Measurements from ENCODE around the gene YAF2.
"Not testable (repeated sequence)": the region's sequence is repeated elsewhere in the genome, so short reads cannot be mapped to it uniquely, and the experiment has no call there.

YAF2 gene

DNA sequence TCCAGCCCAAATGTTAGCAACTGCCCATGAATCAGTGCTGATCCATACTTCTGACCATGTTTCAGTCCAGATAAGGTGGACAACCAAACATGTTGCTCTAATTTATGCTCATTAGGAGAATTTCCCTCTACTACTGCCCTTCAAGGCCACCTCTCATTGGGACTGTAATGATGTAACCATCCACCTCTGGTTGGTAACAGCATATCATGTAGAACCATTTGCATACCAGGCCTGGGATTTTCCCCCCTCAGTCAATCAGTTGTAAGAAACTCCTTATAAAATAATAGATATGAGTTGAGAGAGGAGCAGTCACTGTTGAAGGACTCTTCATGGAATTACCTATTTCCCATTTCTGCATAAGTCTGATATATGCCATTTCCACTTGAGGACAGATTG, 17.8 kb upstream of the YAF2 start:
- no peaks in the 10 kb centered on the region for H3K4me1 ChIP-seq (ENCODE audit: control insufficient read depth in 1 of 2, insufficient read depth in 2 of 2, low read length in 2 of 2)
- no peak overlapping the region for H3K27ac ChIP-seq (ENCODE audit: low read depth, low read length)
- no peak overlapping the region for H3K4me3 ChIP-seq (ENCODE audit: low read depth in 1 of 2, low read length in 2 of 2)
- H3K27me3 ChIP-seq (ENCODE audit: control insufficient read depth in 1 of 2, insufficient read depth in 2 of 2, low read length in 2 of 2): no peaks in the 10 kb centered on the region
- H3K9ac ChIP-seq (ENCODE audit: low read depth in 1 of 2, low read length in 2 of 2): no peak overlapping the region
- no peaks in the 10 kb centered on the region for H3K36me3 ChIP-seq (ENCODE audit: control insufficient read depth in 1 of 2, insufficient read depth in 2 of 2, low read length in 2 of 2)
- no peaks in the 10 kb centered on the region for H3K9me3 ChIP-seq (ENCODE audit: control insufficient read depth in 1 of 2, low read length in 2 of 2)

DNA sequence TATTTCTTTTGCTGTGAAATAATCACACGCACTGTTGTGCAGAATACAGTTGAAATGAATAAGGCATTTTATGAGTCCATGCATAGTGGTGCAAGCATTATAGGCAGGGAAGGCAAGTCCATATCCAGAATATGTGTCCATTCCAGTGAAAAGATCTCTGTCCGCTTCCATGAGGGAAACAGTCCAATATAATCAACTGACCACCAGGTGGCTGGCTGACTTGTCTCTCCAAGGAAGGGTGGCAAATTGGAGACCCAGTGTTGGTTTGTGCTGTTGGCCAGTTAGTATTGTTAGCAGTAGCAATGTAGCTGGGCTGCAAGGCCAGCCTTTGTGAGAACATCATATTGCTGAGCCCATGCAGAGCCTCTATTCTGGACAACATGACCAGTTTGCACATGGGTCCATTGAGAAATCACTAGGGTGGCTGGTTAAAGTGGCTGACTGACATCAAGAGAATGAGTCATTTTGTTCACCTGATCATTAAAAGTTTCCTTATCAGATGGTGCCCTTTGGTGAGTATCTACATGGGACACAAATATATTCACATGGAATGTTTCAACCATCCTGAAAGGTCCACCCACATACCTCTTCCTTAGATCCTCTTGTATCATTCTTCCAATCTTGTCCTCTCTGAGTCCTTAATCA, 17.3 kb upstream of the YAF2 start:
- Histone ChIP-seq H3K36me3 (ENCODE audit: control insufficient read depth in 1 of 2, insufficient read depth in 2 of 2, low read length in 2 of 2) (no peaks in the 10 kb centered on the region), H3K9ac (ENCODE audit: low read depth in 1 of 2, low read length in 2 of 2) (no peak overlapping the region), H3K9me3 (ENCODE audit: control insufficient read depth in 1 of 2, low read length in 2 of 2) (no peaks in the 10 kb centered on the region), H3K4me1 (ENCODE audit: control insufficient read depth in 1 of 2, insufficient read depth in 2 of 2, low read length in 2 of 2) (no peaks in the 10 kb centered on the region), H3K27ac (ENCODE audit: low read depth, low read length) (no peak overlapping the region), H3K27me3 (ENCODE audit: control insufficient read depth in 1 of 2, insufficient read depth in 2 of 2, low read length in 2 of 2) (no peaks in the 10 kb centered on the region), H3K4me3 (ENCODE audit: low read depth in 1 of 2, low read length in 2 of 2) (no peak overlapping the region)

DNA sequence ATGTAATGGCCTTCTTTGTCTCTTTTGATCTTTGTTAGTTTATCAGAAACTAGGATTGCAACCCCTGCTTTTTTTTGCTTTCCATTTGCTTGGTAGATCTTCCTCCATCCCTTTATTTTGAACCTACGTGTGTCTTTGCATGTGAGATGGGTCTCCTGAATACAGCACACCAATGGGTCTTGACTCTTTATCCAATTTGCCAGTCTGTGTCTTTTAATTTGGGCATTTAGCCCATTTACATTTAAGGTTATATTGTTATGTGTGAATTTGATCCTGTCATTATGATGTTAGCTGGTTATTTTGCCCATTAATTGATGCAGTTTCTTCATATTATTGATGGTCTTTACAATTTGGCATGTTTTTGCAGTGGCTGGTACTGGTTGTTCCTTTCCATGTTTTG, 14.6 kb upstream of the YAF2 start:
- H3K27ac ChIP-seq (ENCODE audit: low read depth, low read length); H3K27me3 ChIP-seq (ENCODE audit: control insufficient read depth in 1 of 2, insufficient read depth in 2 of 2, low read length in 2 of 2); H3K4me1 ChIP-seq (ENCODE audit: control insufficient read depth in 1 of 2, insufficient read depth in 2 of 2, low read length in 2 of 2); H3K36me3 ChIP-seq (ENCODE audit: control insufficient read depth in 1 of 2, insufficient read depth in 2 of 2, low read length in 2 of 2); H3K4me3 ChIP-seq (ENCODE audit: low read depth in 1 of 2, low read length in 2 of 2); H3K9me3 ChIP-seq (ENCODE audit: control insufficient read depth in 1 of 2, low read length in 2 of 2); H3K9ac ChIP-seq (ENCODE audit: low read depth in 1 of 2, low read length in 2 of 2): not testable (repeated sequence)

DNA sequence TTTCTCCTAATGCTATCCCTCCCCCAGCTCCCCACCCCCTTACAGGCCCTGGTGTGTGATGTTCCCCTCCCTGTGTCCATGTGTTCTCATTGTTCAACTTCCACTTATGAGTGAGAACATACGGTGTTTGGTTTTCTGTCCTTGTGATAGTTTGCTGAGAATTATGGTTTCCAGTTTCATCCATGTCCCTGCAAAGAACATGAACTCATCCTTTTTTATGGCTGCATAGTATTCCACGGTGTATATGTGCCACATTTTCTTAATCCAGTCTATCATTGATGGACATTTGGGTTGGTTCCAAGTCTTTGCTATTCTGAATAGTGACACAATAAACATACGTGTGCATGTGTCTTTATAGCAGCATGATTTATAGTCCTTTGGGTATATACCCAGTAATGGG, 11.0 kb upstream of the YAF2 start:
- H3K9ac ChIP-seq (ENCODE audit: low read depth in 1 of 2, low read length in 2 of 2); H3K4me3 ChIP-seq (ENCODE audit: low read depth in 1 of 2, low read length in 2 of 2); H3K36me3 ChIP-seq (ENCODE audit: control insufficient read depth in 1 of 2, insufficient read depth in 2 of 2, low read length in 2 of 2): not testable (repeated sequence)

DNA sequence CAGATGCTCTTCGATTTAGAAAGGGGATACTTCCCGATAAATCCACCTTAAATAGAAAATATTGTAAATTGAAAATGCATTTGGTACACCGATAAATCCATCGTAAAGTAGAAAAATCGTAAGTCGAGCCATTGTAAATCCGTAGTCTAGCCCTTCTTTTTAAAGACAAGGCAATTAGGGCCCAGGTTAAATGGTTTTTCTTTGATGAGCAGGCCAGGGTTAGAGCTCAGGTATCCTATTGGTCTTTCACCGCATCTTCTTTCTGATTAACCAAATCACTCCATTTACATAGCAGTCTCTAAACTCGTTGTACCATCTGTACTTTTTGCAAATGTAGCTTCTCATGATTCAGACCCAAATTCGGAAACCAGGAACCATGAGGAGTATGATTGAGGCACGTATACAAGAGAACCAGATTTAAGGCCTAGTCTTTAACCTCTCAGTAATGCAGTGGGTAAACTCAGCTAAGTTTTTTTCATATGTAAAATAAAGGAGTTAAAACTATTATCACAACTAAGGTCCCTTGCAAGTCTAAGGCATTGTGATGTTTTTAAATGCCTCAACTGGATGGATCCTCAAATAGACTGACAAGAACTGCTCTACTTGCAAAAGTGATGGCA, 2.2 kb upstream of the YAF2 start:
- Histone ChIP-seq H3K4me1 (ENCODE audit: control insufficient read depth in 1 of 2, insufficient read depth in 2 of 2, low read length in 2 of 2) (peaks cover 13 to 18% of the 10 kb centered on the region in 2 donors), H3K27ac (ENCODE audit: low read depth, low read length) (no peak overlapping the region), H3K4me3 (ENCODE audit: low read depth in 1 of 2, low read length in 2 of 2) (no peak overlapping the region), H3K9me3 (ENCODE audit: control insufficient read depth in 1 of 2, low read length in 2 of 2) (no peaks in the 10 kb centered on the region), H3K27me3 (ENCODE audit: control insufficient read depth in 1 of 2, insufficient read depth in 2 of 2, low read length in 2 of 2) (no peaks in the 10 kb centered on the region), H3K9ac (ENCODE audit: low read depth in 1 of 2, low read length in 2 of 2) (no peak overlapping the region), H3K36me3 (ENCODE audit: control insufficient read depth in 1 of 2, insufficient read depth in 2 of 2, low read length in 2 of 2) (no peaks in the 10 kb centered on the region)

More for the DNA sequence above, 11.0 kb upstream of the YAF2 start:
- not testable (repeated sequence) for H3K27ac ChIP-seq (ENCODE audit: low read depth, low read length); H3K9me3 ChIP-seq (ENCODE audit: control insufficient read depth in 1 of 2, low read length in 2 of 2); H3K27me3 ChIP-seq (ENCODE audit: control insufficient read depth in 1 of 2, insufficient read depth in 2 of 2, low read length in 2 of 2); H3K4me1 ChIP-seq (ENCODE audit: control insufficient read depth in 1 of 2, insufficient read depth in 2 of 2, low read length in 2 of 2)

DNA sequence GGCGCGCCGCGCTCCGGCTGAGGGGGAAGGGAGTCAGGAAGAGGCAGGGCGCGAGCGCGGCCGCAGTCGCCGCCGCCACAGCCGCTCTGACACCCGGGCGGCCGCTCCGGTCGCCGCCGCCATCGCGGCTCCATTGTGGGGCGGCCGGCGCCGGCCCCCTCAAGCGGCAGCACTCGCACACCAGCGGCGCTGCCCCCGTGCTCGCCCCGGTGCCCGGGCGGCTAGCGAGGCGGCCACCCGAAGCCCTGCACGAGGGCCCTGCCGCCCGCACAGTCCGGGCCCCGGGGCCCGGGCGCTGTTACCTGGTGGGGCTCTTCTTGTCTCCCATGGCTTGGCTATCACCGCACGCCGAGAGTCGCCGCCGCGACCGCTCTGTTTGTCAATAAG, 202 bp downstream of the YAF2 start:
- Histone ChIP-seq H3K36me3 (ENCODE audit: control insufficient read depth in 1 of 2, insufficient read depth in 2 of 2, low read length in 2 of 2) (no peaks in the 10 kb centered on the region), H3K4me1 (ENCODE audit: control insufficient read depth in 1 of 2, insufficient read depth in 2 of 2, low read length in 2 of 2) (peaks cover 16 to 25% of the 10 kb centered on the region in 2 donors), H3K9me3 (ENCODE audit: control insufficient read depth in 1 of 2, low read length in 2 of 2) (no peaks in the 10 kb centered on the region), H3K27ac (ENCODE audit: low read depth, low read length) (peak overlapping the region; percentile 87), H3K9ac (ENCODE audit: low read depth in 1 of 2, low read length in 2 of 2) (peak overlapping the region; percentile 43 to 60), H3K4me3 (ENCODE audit: low read depth in 1 of 2, low read length in 2 of 2) (peak overlapping the region; percentile 55 to 62), H3K27me3 (ENCODE audit: control insufficient read depth in 1 of 2, insufficient read depth in 2 of 2, low read length in 2 of 2) (no peaks in the 10 kb centered on the region)

DNA sequence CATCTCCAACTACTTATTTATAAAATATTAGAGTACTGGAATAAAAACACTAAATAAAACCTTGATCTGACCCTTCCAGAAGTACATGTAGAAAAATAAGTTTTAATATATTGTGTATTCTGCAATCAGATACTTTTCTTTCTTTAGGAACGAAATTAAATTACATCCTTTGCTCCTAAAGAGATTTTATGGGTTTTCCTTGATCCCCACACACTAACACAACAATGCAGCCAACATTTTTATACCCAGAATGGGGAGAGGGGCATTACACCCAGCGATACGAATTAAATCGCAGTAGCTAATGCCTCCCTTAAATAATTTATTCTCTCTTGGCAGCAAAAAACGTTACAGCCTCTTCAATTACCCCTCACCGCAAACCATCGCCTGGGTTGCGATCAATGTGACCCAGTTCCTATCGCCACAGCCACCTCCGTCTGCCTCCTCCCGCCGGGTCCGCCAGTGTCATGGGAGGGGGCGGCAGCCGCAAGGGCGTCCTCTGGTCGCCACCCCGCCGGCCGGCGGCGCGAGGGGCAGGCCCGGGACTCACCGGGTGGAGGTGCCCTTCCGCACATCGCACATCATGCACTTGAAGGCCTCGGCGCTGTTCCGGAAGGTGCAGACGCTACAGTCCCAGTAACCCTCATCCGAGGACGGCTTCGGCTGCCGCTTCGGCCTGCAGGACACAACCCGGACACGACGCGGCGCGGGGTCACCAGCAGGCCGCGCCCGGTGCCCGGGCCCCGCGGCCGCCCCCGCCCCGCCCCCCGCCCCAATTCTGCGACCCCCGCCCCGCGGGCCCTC, 796 bp downstream of the YAF2 start:
- Histone ChIP-seq H3K4me1 (ENCODE audit: control insufficient read depth in 1 of 2, insufficient read depth in 2 of 2, low read length in 2 of 2) (peaks cover 16 to 27% of the 10 kb centered on the region in 2 donors), H3K9ac (ENCODE audit: low read depth in 1 of 2, low read length in 2 of 2) (peak overlapping the region; percentile 80 to 83), H3K36me3 (ENCODE audit: control insufficient read depth in 1 of 2, insufficient read depth in 2 of 2, low read length in 2 of 2) (no peaks in the 10 kb centered on the region), H3K27me3 (ENCODE audit: control insufficient read depth in 1 of 2, insufficient read depth in 2 of 2, low read length in 2 of 2) (no peaks in the 10 kb centered on the region), H3K4me3 (ENCODE audit: low read depth in 1 of 2, low read length in 2 of 2) (peak overlapping the region; percentile 85 to 91), H3K27ac (ENCODE audit: low read depth, low read length) (peak overlapping the region; percentile 50), H3K9me3 (ENCODE audit: control insufficient read depth in 1 of 2, low read length in 2 of 2) (no peaks in the 10 kb centered on the region)

DNA sequence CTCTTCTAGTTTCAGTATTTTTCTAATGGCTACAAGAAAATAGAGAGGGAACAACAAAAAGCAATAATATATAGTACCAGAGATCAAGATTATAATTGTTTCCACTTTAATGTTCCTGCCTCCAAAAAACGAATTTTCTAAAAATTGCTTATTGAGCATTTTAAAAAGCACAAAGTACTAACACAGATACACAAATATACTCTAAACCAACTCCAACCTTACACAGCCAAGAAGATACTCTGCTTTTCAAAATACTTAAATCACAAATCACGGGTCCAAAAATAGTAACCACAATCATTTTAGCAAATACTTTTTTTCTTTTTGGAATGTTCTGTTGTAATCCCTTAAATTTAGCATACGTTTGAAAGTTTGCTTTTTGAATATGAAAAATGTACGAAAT, 2.0 kb downstream of the YAF2 start:
- Histone ChIP-seq H3K36me3 (ENCODE audit: control insufficient read depth in 1 of 2, insufficient read depth in 2 of 2, low read length in 2 of 2) (no peaks in the 10 kb centered on the region), H3K4me3 (ENCODE audit: low read depth in 1 of 2, low read length in 2 of 2) (no peak overlapping the region), H3K9ac (ENCODE audit: low read depth in 1 of 2, low read length in 2 of 2) (no peak overlapping the region), H3K27me3 (ENCODE audit: control insufficient read depth in 1 of 2, insufficient read depth in 2 of 2, low read length in 2 of 2) (no peaks in the 10 kb centered on the region), H3K9me3 (ENCODE audit: control insufficient read depth in 1 of 2, low read length in 2 of 2) (no peaks in the 10 kb centered on the region), H3K27ac (ENCODE audit: low read depth, low read length) (no peak overlapping the region), H3K4me1 (ENCODE audit: control insufficient read depth in 1 of 2, insufficient read depth in 2 of 2, low read length in 2 of 2) (peaks cover 16 to 28% of the 10 kb centered on the region in 2 donors)

DNA sequence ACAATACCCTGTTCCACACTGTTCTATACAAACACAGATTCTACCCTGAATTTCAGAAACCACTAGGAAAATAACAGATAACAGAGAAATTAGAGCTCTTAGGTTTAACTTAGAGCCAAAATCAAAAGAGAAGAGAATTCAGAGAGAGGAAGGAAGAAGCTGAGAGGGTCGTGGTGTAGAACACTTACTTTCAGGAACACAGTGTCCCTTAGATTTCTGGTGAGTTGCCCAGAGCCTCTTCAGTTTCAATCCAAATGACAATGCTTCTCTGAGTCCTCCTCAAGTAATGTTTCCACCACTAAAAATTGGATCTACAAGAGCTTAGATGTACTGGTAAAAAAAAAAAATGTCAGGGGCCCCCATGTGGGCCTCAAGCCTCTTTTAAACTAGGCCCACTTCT, 2.6 kb downstream of the YAF2 start:
- H3K36me3 ChIP-seq (ENCODE audit: control insufficient read depth in 1 of 2, insufficient read depth in 2 of 2, low read length in 2 of 2): no peaks in the 10 kb centered on the region
- H3K27ac ChIP-seq (ENCODE audit: low read depth, low read length): no peak overlapping the region
- H3K27me3 ChIP-seq (ENCODE audit: control insufficient read depth in 1 of 2, insufficient read depth in 2 of 2, low read length in 2 of 2): no peaks in the 10 kb centered on the region
- no peaks in the 10 kb centered on the region for H3K9me3 ChIP-seq (ENCODE audit: control insufficient read depth in 1 of 2, low read length in 2 of 2)
- no peak overlapping the region for H3K4me3 ChIP-seq (ENCODE audit: low read depth in 1 of 2, low read length in 2 of 2)
- no peak overlapping the region for H3K9ac ChIP-seq (ENCODE audit: low read depth in 1 of 2, low read length in 2 of 2)
- H3K4me1 ChIP-seq (ENCODE audit: control insufficient read depth in 1 of 2, insufficient read depth in 2 of 2, low read length in 2 of 2): peaks cover 18 to 28% of the 10 kb centered on the region in 2 donors

DNA sequence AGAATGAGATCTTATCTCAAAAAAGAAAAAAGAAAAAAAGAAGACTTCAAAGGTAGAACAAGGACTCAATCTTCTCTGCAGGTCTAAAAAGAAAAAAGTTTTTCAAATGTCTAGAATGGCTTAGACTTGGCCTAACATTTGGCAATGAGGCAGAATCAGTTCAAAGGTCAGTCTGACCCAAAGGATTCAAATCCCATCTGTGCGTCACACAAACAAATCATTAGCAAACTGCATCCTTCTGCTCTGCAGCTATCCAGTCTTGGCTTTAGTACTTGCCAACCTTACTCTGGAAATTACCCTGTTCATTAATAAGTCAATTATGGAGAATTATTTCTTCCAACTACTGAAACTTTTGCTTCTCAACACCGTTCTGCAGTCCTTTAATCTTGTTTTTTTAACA, 3.1 kb downstream of the YAF2 start:
- Histone ChIP-seq H3K27ac (ENCODE audit: low read depth, low read length) (no peak overlapping the region), H3K4me3 (ENCODE audit: low read depth in 1 of 2, low read length in 2 of 2) (no peak overlapping the region), H3K4me1 (ENCODE audit: control insufficient read depth in 1 of 2, insufficient read depth in 2 of 2, low read length in 2 of 2) (peaks cover 20 to 28% of the 10 kb centered on the region in 2 donors)

More for the DNA sequence above, 3.1 kb downstream of the YAF2 start:
- Histone ChIP-seq H3K27me3 (ENCODE audit: control insufficient read depth in 1 of 2, insufficient read depth in 2 of 2, low read length in 2 of 2) (no peaks in the 10 kb centered on the region), H3K9ac (ENCODE audit: low read depth in 1 of 2, low read length in 2 of 2) (no peak overlapping the region), H3K36me3 (ENCODE audit: control insufficient read depth in 1 of 2, insufficient read depth in 2 of 2, low read length in 2 of 2) (no peaks in the 10 kb centered on the region), H3K9me3 (ENCODE audit: control insufficient read depth in 1 of 2, low read length in 2 of 2) (no peaks in the 10 kb centered on the region)
